Measurements from ENCODE around the gene GPN2. TPM values are rescaled to one million over a fixed set of nuclear protein-coding genes. Genes with fewer than 3 reads are reported as not detected.

Gene GPN2
- total and polyA plus RNA-seq, 4 donors: 9.5 to 12.7 (median 10.4) TPM

- Histone ChIP-seq H3K9me3 (ENCODE audit: control insufficient read depth in 4 of 4, low read length in 3 of 4) (no peaks in the 10 kb centered on the region), H3K27me3 (ENCODE audit: control insufficient read depth in 4 of 4, insufficient read depth in 4 of 4, low read length in 3 of 4) (no peaks in the 10 kb centered on the region), H3K27ac (ENCODE audit: low read depth in 1 of 2, low read length in 2 of 2) (no peak overlapping the region), H3K4me1 (ENCODE audit: control insufficient read depth in 4 of 4, insufficient read depth in 4 of 4, low read length in 3 of 4) (peaks cover 0 to 12% (median 8%) of the 10 kb centered on the region in 4 donors), H3K36me3 (ENCODE audit: control insufficient read depth in 4 of 4, insufficient read depth in 3 of 4, low read depth in 1 of 4, low read length in 3 of 4) (peaks cover 4 to 59% (median 46%) of the 10 kb centered on the region in 4 donors), H3K4me3 (ENCODE audit: low read depth in 1 of 3, low read length in 3 of 3) (no peak overlapping the region), H3K9ac (ENCODE audit: low read depth in 1 of 2, low read length in 2 of 2) (no peak overlapping the region)
- TF ChIP-seq EGR1 (IDR thresholded peaks at IDR 0.05; ENCODE audit: low read depth in 2 of 2) (no peak), HNF4G (IDR thresholded peaks at IDR 0.05) (no peak), RAD21 (IDR thresholded peaks at IDR 0.05) (no peak), HNF4A (conservative IDR thresholded peaks at IDR 0.05) (no peak), RXRA (IDR thresholded peaks at IDR 0.05) (no peak), YY1 (IDR thresholded peaks at IDR 0.05) (no peak), ATF3 (IDR thresholded peaks at IDR 0.05) (no peak), NR2F2 (IDR thresholded peaks at IDR 0.05) (no peak), MAX (IDR thresholded peaks at IDR 0.05) (no peak)
- no peak for DNase-seq (ENCODE audit: low spot score)
- 92% methylated on average over 12 of the region's 12 CpGs for WGBS
These were observed 38.9 kb downstream of the GPN2 start for GRCh38 chr1:26851106-26851684.

GRCh38 chr1:26848941-26849774 lies 40.9 kb downstream of the GPN2 start:
- Histone ChIP-seq H3K9me3 (ENCODE audit: control insufficient read depth in 4 of 4, low read length in 3 of 4) (no peaks in the 10 kb centered on the region), H3K27me3 (ENCODE audit: control insufficient read depth in 4 of 4, insufficient read depth in 4 of 4, low read length in 3 of 4) (no peaks in the 10 kb centered on the region), H3K27ac (ENCODE audit: low read depth in 1 of 2, low read length in 2 of 2) (peak overlapping the region; percentile 71 to 72), H3K36me3 (ENCODE audit: control insufficient read depth in 4 of 4, insufficient read depth in 3 of 4, low read depth in 1 of 4, low read length in 3 of 4) (peaks cover 6 to 46% (median 40%) of the 10 kb centered on the region in 4 donors), H3K9ac (ENCODE audit: low read depth in 1 of 2, low read length in 2 of 2) (peak overlapping the region; percentile 52 to 66), H3K4me1 (ENCODE audit: control insufficient read depth in 4 of 4, insufficient read depth in 4 of 4, low read length in 3 of 4) (peaks cover 0 to 12% (median 8%) of the 10 kb centered on the region in 4 donors), H3K4me3 (ENCODE audit: low read depth in 1 of 3, low read length in 3 of 3) (no peak overlapping the region)
- TF ChIP-seq EGR1 (IDR thresholded peaks at IDR 0.05; ENCODE audit: low read depth in 2 of 2): peak in 1 of 2 donors; percentile 68
- peak; percentile 7 for TF ChIP-seq SP1 (IDR thresholded peaks at IDR 0.05)
- no peak for TF ChIP-seq MAX (IDR thresholded peaks at IDR 0.05)
- peak; percentile 32 to 73 for TF ChIP-seq RXRA (IDR thresholded peaks at IDR 0.05)
- peak; percentile 29 to 76 for TF ChIP-seq HNF4A (conservative IDR thresholded peaks at IDR 0.05)
- WGBS: 39% methylated on average over 10 of the region's 10 CpGs
- DNase-seq (ENCODE audit: low spot score): no peak

GRCh38 chr1:26848499-26848898 lies 41.6 kb downstream of the GPN2 start:
- peak overlapping the region in 1 of 2 donors; percentile 52 for H3K9ac ChIP-seq (ENCODE audit: low read depth in 1 of 2, low read length in 2 of 2)
- H3K27ac ChIP-seq (ENCODE audit: low read depth in 1 of 2, low read length in 2 of 2): peak overlapping the region; percentile 71 to 72
- no peak for DNase-seq (ENCODE audit: low spot score)
- H3K27me3 ChIP-seq (ENCODE audit: control insufficient read depth in 4 of 4, insufficient read depth in 4 of 4, low read length in 3 of 4): no peaks in the 10 kb centered on the region
- no peaks in the 10 kb centered on the region for H3K9me3 ChIP-seq (ENCODE audit: control insufficient read depth in 4 of 4, low read length in 3 of 4)
- WGBS: 92% methylated on average over 10 of the region's 10 CpGs
- H3K4me1 ChIP-seq (ENCODE audit: control insufficient read depth in 4 of 4, insufficient read depth in 4 of 4, low read length in 3 of 4): peaks cover 0 to 12% (median 8%) of the 10 kb centered on the region in 4 donors
- H3K4me3 ChIP-seq (ENCODE audit: low read depth in 1 of 3, low read length in 3 of 3): no peak overlapping the region
- peaks cover 2 to 43% (median 35%) of the 10 kb centered on the region in 4 donors for H3K36me3 ChIP-seq (ENCODE audit: control insufficient read depth in 4 of 4, insufficient read depth in 3 of 4, low read depth in 1 of 4, low read length in 3 of 4)
- no peak for TF ChIP-seq CTCF (IDR thresholded peaks at IDR 0.05; ENCODE audit: low read depth, low read length, missing input control)
- TF ChIP-seq NR2F2 (IDR thresholded peaks at IDR 0.05): no peak
- no peak for TF ChIP-seq FOXA2 (IDR thresholded peaks at IDR 0.05)
- no peak for TF ChIP-seq ZBTB33 (IDR thresholded peaks at IDR 0.05)
- no peak for TF ChIP-seq ATF3 (IDR thresholded peaks at IDR 0.05)
- TF ChIP-seq MAX (IDR thresholded peaks at IDR 0.05): no peak
- TF ChIP-seq FOXA1 (IDR thresholded peaks at IDR 0.05): no peak
- TF ChIP-seq HNF4G (IDR thresholded peaks at IDR 0.05): no peak
- no peak for TF ChIP-seq RXRA (IDR thresholded peaks at IDR 0.05)
- no peak for TF ChIP-seq HNF4A (conservative IDR thresholded peaks at IDR 0.05)
- TF ChIP-seq EGR1 (IDR thresholded peaks at IDR 0.05; ENCODE audit: low read depth in 2 of 2): no peak
- TF ChIP-seq JUND (IDR thresholded peaks at IDR 0.05): no peak
- no peak for TF ChIP-seq REST (IDR thresholded peaks at IDR 0.05)
